HCT116 (cell line): ENCODE measurements around the gene ST7. TPM values are rescaled to one million over a fixed set of nuclear protein-coding genes. Genes with fewer than 3 reads are reported as not detected.

Source experiments
- ATAC-seq: fragments of 200-7000 bp; cut with Tn5 transposase; 2 replicates; pipeline ENCODE4 v1.9.1; 2020; ENCODE audit warnings: mild to moderate bottlenecking, moderate library complexity
- BruUV-seq: library from RNA; stranded (reverse); fragments of 400-500 nt; replicated peaks from 2 replicates; lab custom pipeline; 2021; lab: Mats Ljungman, UMichigan
- CTCF ChIA-PET: fragments of 300-600 bp; sonication (Branson Sonifier 250); formaldehyde crosslinking; loops from one replicate; lab custom pipeline; 2021; ENCODE audit warnings: antibody characterized with exemption; lab: Charles Lee
- POLR2A ChIA-PET: fragments of 300-600, 350-600 bp; sonication (Branson Sonifier 250); formaldehyde crosslinking; loops from one replicate; lab custom pipeline; 2021; ENCODE audit warnings: antibody characterized with exemption; lab: Charles Lee
- RAD21 ChIA-PET, 2 experiments: fragments of 300-600 bp; sonication (Branson Sonifier 250); formaldehyde crosslinking; loops; one replicate each; lab custom pipeline; 2023; ENCODE audit warnings: low total read pairs in 2 of 2; ENCODE audit not compliant: uncharacterized antibody in 2 of 2, unreplicated experiment in 2 of 2, low non-redundant PET in 1 of 2; lab: Charles Lee
- DNase-seq: peaks from one replicate; pipeline ENCODE4 v3.0.0-alpha.2; 2010; ENCODE audit warnings: low read depth, low spot score
- H2AFZ ChIP-seq: fragments of 200-600 bp; shearing (Covaris generic), sonication (generic); 2 replicates; pipeline ENCODE4 v1.6.1; 2017; ENCODE audit warnings: low read depth, mixed run types, mixed read lengths, antibody characterized with exemption, low read length; ENCODE audit not compliant: poor library complexity, severe bottlenecking
- H3K27ac ChIP-seq: 2 replicates; pipeline ENCODE4 v1.5.1; 2012; ENCODE audit warnings: low read depth, low read length
- H3K27me3 ChIP-seq: fragments of 200-600 bp; sonication (generic); 2 replicates; pipeline ENCODE4 v1.6.1; 2016; ENCODE audit warnings: mixed run types, low read length, mixed read lengths; ENCODE audit not compliant: insufficient read depth
- H3K36me3 ChIP-seq, 2 experiments: fragments of 200-500 bp in 1 of 2; fragments of 200-600 bp in 1 of 2; sonication (Bioruptor generic) in 1 of 2; sonication (generic) in 1 of 2; 2 replicates each; pipeline versions ENCODE4 v1.5.1 to v1.6.1; 2014 to 2016; ENCODE audit warnings: low read length in 2 of 2, inconsistent platforms in 1 of 2, mixed read lengths in 1 of 2, mixed run types in 1 of 2; ENCODE audit not compliant: insufficient read depth in 2 of 2, control insufficient read depth in 1 of 2
- H3K4me1 ChIP-seq, 2 experiments: fragments of 200-600 bp in 1 of 2; sonication (generic) in 1 of 2; 2 replicates each; pipeline versions ENCODE4 v1.5.1 to v1.6.1; 2012 to 2017; ENCODE audit warnings: low read length in 2 of 2, inconsistent platforms in 1 of 2, mild to moderate bottlenecking in 1 of 2, mixed read lengths in 1 of 2, mixed run types in 1 of 2, moderate library complexity in 1 of 2; ENCODE audit not compliant: insufficient read depth in 2 of 2, control insufficient read depth in 1 of 2
- H3K4me2 ChIP-seq: fragments of 200-600 bp; sonication (generic); 2 replicates; pipeline ENCODE4 v1.6.1; 2017; ENCODE audit warnings: mixed run types, low read length, mixed read lengths
- H3K4me3 ChIP-seq, 2 experiments: fragments of 200-600 bp in 1 of 2; sonication (generic) in 1 of 2; replicated peaks in 1 of 2; 2 replicates each; pipeline ENCODE4 v1.5.1; 2011 to 2016; ENCODE audit warnings: low read length in 2 of 2, control low read depth in 1 of 2, low read depth in 1 of 2, mild to moderate bottlenecking in 1 of 2, mixed read lengths in 1 of 2, mixed run types in 1 of 2
- H3K79me2 ChIP-seq: fragments of 200-600 bp; sonication (generic); 2 replicates; pipeline ENCODE4 v1.6.1; 2017; ENCODE audit warnings: mild to moderate bottlenecking, mixed run types, low read length, moderate library complexity, mixed read lengths; ENCODE audit not compliant: insufficient read depth
- H3K9ac ChIP-seq: fragments of 200-600 bp; sonication (generic); 2 replicates; pipeline ENCODE4 v1.6.1; 2016; ENCODE audit warnings: low read length, mixed read lengths
- H3K9me2 ChIP-seq: fragments of 200-600 bp; sonication (generic), shearing (Covaris generic); 2 replicates; pipeline ENCODE4 v1.6.1; 2017; ENCODE audit warnings: mixed run types, mild to moderate bottlenecking, moderate library complexity; ENCODE audit not compliant: insufficient read depth
- H3K9me3 ChIP-seq, 2 experiments: fragments of 200-500 bp in 1 of 2; fragments of 200-600 bp in 1 of 2; sonication (Bioruptor generic) in 1 of 2; sonication (generic) in 1 of 2; 2 replicates each; pipeline ENCODE4 v1.6.1; 2014 to 2017; ENCODE audit warnings: low read length in 2 of 2, mixed read lengths in 2 of 2, inconsistent platforms in 1 of 2, low read depth in 1 of 2, mild to moderate bottlenecking in 1 of 2, mixed run types in 1 of 2, moderate library complexity in 1 of 2; ENCODE audit not compliant: control insufficient read depth in 1 of 2, insufficient read depth in 1 of 2
- H4K20me1 ChIP-seq: fragments of 200-600 bp; sonication (generic), shearing (Covaris generic); 2 replicates; pipeline ENCODE4 v1.6.1; 2017; ENCODE audit warnings: mixed run types, mild to moderate bottlenecking, moderate library complexity; ENCODE audit not compliant: insufficient read depth
- ELF1 ChIP-seq: IDR thresholded peaks from 2 replicates; pipeline ENCODE4 v1.6.1; 2012; ENCODE audit warnings: low read depth, borderline replicate concordance
- JUND ChIP-seq: IDR thresholded peaks from 2 replicates; pipeline ENCODE4 v1.6.1; 2012
- POLR2AphosphoS5 ChIP-seq: IDR thresholded peaks from 2 replicates; pipeline ENCODE4 v1.6.1; 2011; ENCODE audit warnings: mild to moderate bottlenecking, low read depth, low read length, moderate library complexity
- RAD21 ChIP-seq: IDR thresholded peaks from 2 replicates; pipeline ENCODE4 v1.6.1; 2012; ENCODE audit warnings: low read depth, mild to moderate bottlenecking
- SP1 ChIP-seq: IDR thresholded peaks from 2 replicates; pipeline ENCODE4 v1.6.1; 2012; ENCODE audit warnings: low read depth
- intact Hi-C: fragments of 100-400 bp; cut with micrococcal nuclease; formaldehyde crosslinking; loops from 2 replicates; pipeline ENCODE4 v1.10.0; 2022
- total RNA-seq: library from RNA; stranded (reverse); gene quantifications from one replicate; pipeline ENCODE4 v1.2.1, GENCODE V29; 2021; ENCODE audit not compliant: unreplicated experiment
- TF ChIP-seq, protein P1 (sequence below): IDR thresholded peaks from 2 replicates; pipeline ENCODE4 v1.6.1; 2012

The ST7 gene
- total RNA-seq, 1 experiment from 2014 or later: 12.6 TPM

DNA sequence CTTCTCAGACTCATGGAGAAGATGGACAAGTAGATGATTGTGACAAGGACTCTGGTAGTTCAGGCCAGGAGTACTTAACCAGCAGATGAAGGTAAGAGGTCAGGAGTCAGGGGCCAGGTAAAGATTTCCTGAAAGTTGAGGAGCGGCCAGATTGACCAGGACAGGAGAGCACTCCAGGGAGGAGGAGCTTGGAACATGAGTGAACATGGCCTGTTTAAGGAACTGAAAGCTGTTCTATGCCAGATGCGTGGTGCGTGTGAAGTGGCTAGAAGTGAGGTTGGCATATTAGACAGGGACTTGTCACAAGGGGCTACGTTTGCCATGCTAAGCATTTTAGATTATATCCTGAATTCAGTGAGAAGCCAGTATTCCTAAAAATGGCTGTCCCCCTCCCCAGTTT lies 212.4 kb downstream of the ST7 start:
- no TSS peak for BruUV-seq
- H3K9me3 ChIP-seq: no peaks in the 10 kb centered on the region
- TF ChIP-seq, protein P1, sequence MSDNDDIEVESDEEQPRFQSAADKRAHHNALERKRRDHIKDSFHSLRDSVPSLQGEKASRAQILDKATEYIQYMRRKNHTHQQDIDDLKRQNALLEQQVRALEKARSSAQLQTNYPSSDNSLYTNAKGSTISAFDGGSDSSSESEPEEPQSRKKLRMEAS: no peak
- TF ChIP-seq SP1 (no peak), ELF1 (no peak)
- H3K4me2 ChIP-seq: no peak overlapping the region
- H3K36me3 ChIP-seq: no peaks in the 10 kb centered on the region
- ATAC-seq: no peak
- ChIA-PET RAD21 (no interaction called here), POLR2A (no interaction called here), CTCF (no interaction called here)
- no peaks in the 10 kb centered on the region for H3K4me1 ChIP-seq
- no peaks in the 10 kb centered on the region for H3K27me3 ChIP-seq
- intact Hi-C loops: no loop called here
- H3K9ac ChIP-seq: no peak overlapping the region
- DNase-seq: no peak
- H3K79me2 ChIP-seq: no peaks in the 10 kb centered on the region
- H3K4me3 ChIP-seq: no peak overlapping the region
- H3K27ac ChIP-seq: no peak overlapping the region
- no peak overlapping the region for H2AFZ ChIP-seq
- no peaks in the 10 kb centered on the region for H4K20me1 ChIP-seq
- H3K9me2 ChIP-seq: no peaks in the 10 kb centered on the region

DNA sequence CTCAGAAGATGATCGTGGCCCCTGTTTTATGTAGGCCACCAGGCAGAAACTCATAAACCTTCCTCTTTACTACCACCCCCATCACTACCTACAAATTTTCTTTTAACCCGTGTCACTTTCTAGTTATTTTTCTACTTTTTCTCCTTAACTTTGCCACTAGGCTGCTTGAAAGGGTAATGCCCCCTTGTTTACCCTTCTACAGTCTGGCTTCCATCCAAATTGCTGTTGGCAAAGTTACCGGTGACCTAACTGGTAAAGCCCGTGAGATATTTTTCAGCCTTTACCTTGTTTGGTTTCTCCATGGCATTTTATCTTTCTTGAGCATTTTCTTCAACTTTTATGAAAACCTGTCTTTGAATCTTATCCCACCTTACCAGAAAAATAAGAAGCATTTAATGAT lies 216.6 kb downstream of the ST7 start:
- Histone ChIP-seq H4K20me1 (no peaks in the 10 kb centered on the region), H3K4me1 (no peaks in the 10 kb centered on the region), H3K36me3 (no peaks in the 10 kb centered on the region), H3K9ac (no peak overlapping the region), H3K27me3 (no peaks in the 10 kb centered on the region), H3K9me3 (no peaks in the 10 kb centered on the region), H3K79me2 (no peaks in the 10 kb centered on the region), H3K27ac (no peak overlapping the region), H2AFZ (no peak overlapping the region), H3K4me2 (no peak overlapping the region), H3K4me3 (no peak overlapping the region), H3K9me2 (no peaks in the 10 kb centered on the region)
- CTCF ChIA-PET: no interaction called here
- DNase-seq: no peak
- intact Hi-C loops: no loop called here
- ATAC-seq: no peak
- BruUV-seq: no TSS peak
- POLR2A ChIA-PET: no interaction called here
- TF ChIP-seq POLR2AphosphoS5 (no peak), RAD21 (no peak), ELF1 (no peak), JUND (no peak)
- TF ChIP-seq, all 23 proteins: peak for 0
- RAD21 ChIA-PET: no interaction called here
